HCT116 (cell line): ENCODE data around the gene FRMD4B. TPM values are rescaled to one million over a fixed set of nuclear protein-coding genes. Genes with fewer than 3 reads are reported as not detected.

Source experiments
- ATAC-seq: fragments of 200-7000 bp; cut with Tn5 transposase; 2 replicates; pipeline ENCODE4 v1.9.1; 2020; ENCODE audit warnings: mild to moderate bottlenecking, moderate library complexity
- BruUV-seq: library from RNA; stranded (reverse); fragments of 400-500 nt; replicated peaks from 2 replicates; lab custom pipeline; 2021; lab: Mats Ljungman, UMichigan
- CTCF ChIA-PET: fragments of 300-600 bp; sonication (Branson Sonifier 250); formaldehyde crosslinking; loops from one replicate; lab custom pipeline; 2021; ENCODE audit warnings: antibody characterized with exemption; lab: Charles Lee
- POLR2A ChIA-PET: fragments of 300-600, 350-600 bp; sonication (Branson Sonifier 250); formaldehyde crosslinking; loops from one replicate; lab custom pipeline; 2021; ENCODE audit warnings: antibody characterized with exemption; lab: Charles Lee
- RAD21 ChIA-PET, 2 experiments: fragments of 300-600 bp; sonication (Branson Sonifier 250); formaldehyde crosslinking; loops; one replicate each; lab custom pipeline; 2023; ENCODE audit warnings: low total read pairs in 2 of 2; ENCODE audit not compliant: uncharacterized antibody in 2 of 2, unreplicated experiment in 2 of 2, low non-redundant PET in 1 of 2; lab: Charles Lee
- DNase-seq: peaks from one replicate; pipeline ENCODE4 v3.0.0-alpha.2; 2010; ENCODE audit warnings: low read depth, low spot score
- H2AFZ ChIP-seq: fragments of 200-600 bp; shearing (Covaris generic), sonication (generic); 2 replicates; pipeline ENCODE4 v1.6.1; 2017; ENCODE audit warnings: low read depth, mixed run types, mixed read lengths, antibody characterized with exemption, low read length; ENCODE audit not compliant: poor library complexity, severe bottlenecking
- H3K27ac ChIP-seq: 2 replicates; pipeline ENCODE4 v1.5.1; 2012; ENCODE audit warnings: low read depth, low read length
- H3K27me3 ChIP-seq: fragments of 200-600 bp; sonication (generic); 2 replicates; pipeline ENCODE4 v1.6.1; 2016; ENCODE audit warnings: mixed run types, low read length, mixed read lengths; ENCODE audit not compliant: insufficient read depth
- H3K36me3 ChIP-seq, 2 experiments: fragments of 200-500 bp in 1 of 2; fragments of 200-600 bp in 1 of 2; sonication (Bioruptor generic) in 1 of 2; sonication (generic) in 1 of 2; 2 replicates each; pipeline versions ENCODE4 v1.5.1 to v1.6.1; 2014 to 2016; ENCODE audit warnings: low read length in 2 of 2, inconsistent platforms in 1 of 2, mixed read lengths in 1 of 2, mixed run types in 1 of 2; ENCODE audit not compliant: insufficient read depth in 2 of 2, control insufficient read depth in 1 of 2
- H3K4me1 ChIP-seq, 2 experiments: fragments of 200-600 bp in 1 of 2; sonication (generic) in 1 of 2; 2 replicates each; pipeline versions ENCODE4 v1.5.1 to v1.6.1; 2012 to 2017; ENCODE audit warnings: low read length in 2 of 2, inconsistent platforms in 1 of 2, mild to moderate bottlenecking in 1 of 2, mixed read lengths in 1 of 2, mixed run types in 1 of 2, moderate library complexity in 1 of 2; ENCODE audit not compliant: insufficient read depth in 2 of 2, control insufficient read depth in 1 of 2
- H3K4me2 ChIP-seq: fragments of 200-600 bp; sonication (generic); 2 replicates; pipeline ENCODE4 v1.6.1; 2017; ENCODE audit warnings: mixed run types, low read length, mixed read lengths
- H3K4me3 ChIP-seq, 2 experiments: fragments of 200-600 bp in 1 of 2; sonication (generic) in 1 of 2; replicated peaks in 1 of 2; 2 replicates each; pipeline ENCODE4 v1.5.1; 2011 to 2016; ENCODE audit warnings: low read length in 2 of 2, control low read depth in 1 of 2, low read depth in 1 of 2, mild to moderate bottlenecking in 1 of 2, mixed read lengths in 1 of 2, mixed run types in 1 of 2
- H3K79me2 ChIP-seq: fragments of 200-600 bp; sonication (generic); 2 replicates; pipeline ENCODE4 v1.6.1; 2017; ENCODE audit warnings: mild to moderate bottlenecking, mixed run types, low read length, moderate library complexity, mixed read lengths; ENCODE audit not compliant: insufficient read depth
- H3K9ac ChIP-seq: fragments of 200-600 bp; sonication (generic); 2 replicates; pipeline ENCODE4 v1.6.1; 2016; ENCODE audit warnings: low read length, mixed read lengths
- H3K9me2 ChIP-seq: fragments of 200-600 bp; sonication (generic), shearing (Covaris generic); 2 replicates; pipeline ENCODE4 v1.6.1; 2017; ENCODE audit warnings: mixed run types, mild to moderate bottlenecking, moderate library complexity; ENCODE audit not compliant: insufficient read depth
- H3K9me3 ChIP-seq, 2 experiments: fragments of 200-500 bp in 1 of 2; fragments of 200-600 bp in 1 of 2; sonication (Bioruptor generic) in 1 of 2; sonication (generic) in 1 of 2; 2 replicates each; pipeline ENCODE4 v1.6.1; 2014 to 2017; ENCODE audit warnings: low read length in 2 of 2, mixed read lengths in 2 of 2, inconsistent platforms in 1 of 2, low read depth in 1 of 2, mild to moderate bottlenecking in 1 of 2, mixed run types in 1 of 2, moderate library complexity in 1 of 2; ENCODE audit not compliant: control insufficient read depth in 1 of 2, insufficient read depth in 1 of 2
- H4K20me1 ChIP-seq: fragments of 200-600 bp; sonication (generic), shearing (Covaris generic); 2 replicates; pipeline ENCODE4 v1.6.1; 2017; ENCODE audit warnings: mixed run types, mild to moderate bottlenecking, moderate library complexity; ENCODE audit not compliant: insufficient read depth
- ATF3 ChIP-seq: IDR thresholded peaks from 2 replicates; pipeline ENCODE4 v1.6.1; 2012
- CBX3 ChIP-seq: IDR thresholded peaks from 2 replicates; pipeline ENCODE4 v1.6.1; 2012; ENCODE audit warnings: low read depth
- CEBPB ChIP-seq: IDR thresholded peaks from 2 replicates; pipeline ENCODE4 v1.6.1; 2012; ENCODE audit warnings: low read depth
- CTCF ChIP-seq, 3 experiments: fragments of 200-600 bp in 1 of 3; sonication (generic) in 1 of 3; IDR thresholded peaks in 2 of 3; conservative IDR thresholded peaks in 1 of 3; 2 replicates each; pipeline ENCODE4 v1.5.1; 2012 to 2017; ENCODE audit warnings: low read depth in 2 of 3, low read length in 2 of 3, antibody characterized with exemption in 1 of 3, borderline replicate concordance in 1 of 3, control low read depth in 1 of 3, mild to moderate bottlenecking in 1 of 3, mixed read lengths in 1 of 3, mixed run types in 1 of 3, moderate library complexity in 1 of 3; ENCODE audit not compliant: insufficient read depth in 1 of 3
- EGR1 ChIP-seq: IDR thresholded peaks from 2 replicates; pipeline ENCODE4 v1.6.1; 2012; ENCODE audit warnings: low read depth
- ELF1 ChIP-seq: IDR thresholded peaks from 2 replicates; pipeline ENCODE4 v1.6.1; 2012; ENCODE audit warnings: low read depth, borderline replicate concordance
- EZH2 ChIP-seq: fragments of 200-600 bp; sonication (generic); IDR thresholded peaks from 2 replicates; pipeline ENCODE4 v1.6.1; 2017; ENCODE audit warnings: antibody characterized with exemption, mixed run types
- FOSL1 ChIP-seq: IDR thresholded peaks from 2 replicates; pipeline ENCODE4 v1.6.1; 2012; ENCODE audit warnings: low read depth
- JUND ChIP-seq: IDR thresholded peaks from 2 replicates; pipeline ENCODE4 v1.6.1; 2012
- RAD21 ChIP-seq: IDR thresholded peaks from 2 replicates; pipeline ENCODE4 v1.6.1; 2012; ENCODE audit warnings: low read depth, mild to moderate bottlenecking
- REST ChIP-seq: IDR thresholded peaks from 2 replicates; pipeline ENCODE4 v1.6.1; 2012; ENCODE audit warnings: low read depth
- SIN3A ChIP-seq: IDR thresholded peaks from 2 replicates; pipeline ENCODE4 v1.6.1; 2012; ENCODE audit warnings: low read depth
- SP1 ChIP-seq: IDR thresholded peaks from 2 replicates; pipeline ENCODE4 v1.6.1; 2012; ENCODE audit warnings: low read depth
- SRF ChIP-seq: IDR thresholded peaks from 2 replicates; pipeline ENCODE4 v1.6.1; 2012; ENCODE audit warnings: low read depth
- TCF7L2 ChIP-seq: IDR thresholded peaks from 2 replicates; pipeline ENCODE4 v1.7.0; 2011; ENCODE audit warnings: borderline replicate concordance, inconsistent platforms; ENCODE audit not compliant: insufficient read depth, insufficient read length; ENCODE audit errors: extremely low read depth
- YY1 ChIP-seq: IDR thresholded peaks from 2 replicates; pipeline ENCODE4 v1.6.1; 2011; ENCODE audit warnings: low read length, low read depth, moderate library complexity, mild to moderate bottlenecking; ENCODE audit not compliant: insufficient replicate concordance; ENCODE audit errors: extremely low read depth
- ZNF274 ChIP-seq: fragments of 200-500 bp; sonication (Bioruptor generic); IDR thresholded peaks from 2 replicates; pipeline ENCODE4 v1.6.1; 2014; ENCODE audit warnings: mild to moderate bottlenecking, low read depth, low read length, inconsistent platforms
- intact Hi-C: fragments of 100-400 bp; cut with micrococcal nuclease; formaldehyde crosslinking; loops from 2 replicates; pipeline ENCODE4 v1.10.0; 2022
- total RNA-seq: library from RNA; stranded (reverse); gene quantifications from one replicate; pipeline ENCODE4 v1.2.1, GENCODE V29; 2021; ENCODE audit not compliant: unreplicated experiment

FRMD4B gene
- total RNA-seq, 1 experiment from 2014 or later, result 2.0 TPM

GRCh38 chr3:69339760-69340159 is 46.1 kb downstream of the FRMD4B start:
- intact Hi-C loops, result no loop called here
- Histone ChIP-seq H3K4me1 (no peaks in the 10 kb centered on the region), H4K20me1 (no peaks in the 10 kb centered on the region), H3K9me3 (no peaks in the 10 kb centered on the region)
- no peak for TF ChIP-seq SRF
- TF ChIP-seq, all 23 proteins: peak for 0
- Histone ChIP-seq H3K9ac (no peak overlapping the region), H3K36me3 (no peaks in the 10 kb centered on the region), H3K4me2 (no peak overlapping the region), H2AFZ (no peak overlapping the region), H3K27me3 (0 out of 2 replicates have a peak, but pooled peaks cover 6% of the 10 kb centered on the region), H3K27ac (no peak overlapping the region), H3K4me3 (no peak overlapping the region), H3K79me2 (no peaks in the 10 kb centered on the region), H3K9me2 (no peaks in the 10 kb centered on the region)
- no TSS peak for BruUV-seq
- ChIA-PET CTCF (no interaction called here), POLR2A (no interaction called here), RAD21 (no interaction called here)
- ATAC-seq (no peak), DNase-seq (no peak)

- ChIA-PET RAD21 (no interaction called here), POLR2A (no interaction called here), CTCF (no interaction called here)
- Histone ChIP-seq H3K9me2 (no peaks in the 10 kb centered on the region), H3K9ac (no peak overlapping the region), H4K20me1 (no peaks in the 10 kb centered on the region), H3K27me3 (peaks cover 3% of the 10 kb centered on the region; the same call in 1 of the 2 replicates), H3K27ac (no peak overlapping the region), H3K4me1 (no peaks in the 10 kb centered on the region), H3K9me3 (no peaks in the 10 kb centered on the region), H3K4me2 (no peak overlapping the region), H2AFZ (no peak overlapping the region), H3K79me2 (no peaks in the 10 kb centered on the region), H3K36me3 (no peaks in the 10 kb centered on the region), H3K4me3 (no peak overlapping the region)
- no peak for TF ChIP-seq ZNF274
- TF ChIP-seq EGR1, result no peak
- no peak for TF ChIP-seq SIN3A
- TF ChIP-seq CBX3, result no peak
- TF ChIP-seq REST, result no peak
- no peak for TF ChIP-seq CTCF (IDR thresholded peaks at IDR 0.05 in 2 of 3, conservative IDR thresholded peaks at IDR 0.05 in 1 of 3; ENCODE audit: borderline replicate concordance in 1 of 3, insufficient read depth in 1 of 3, low read depth in 2 of 3, low read length in 2 of 3)
- no peak for TF ChIP-seq SRF
- no peak for TF ChIP-seq TCF7L2
- TF ChIP-seq ATF3, result no peak
- no peak for TF ChIP-seq ELF1
- no peak for TF ChIP-seq CEBPB
- TF ChIP-seq JUND, result no peak
- TF ChIP-seq SP1, result no peak
- TF ChIP-seq RAD21, result no peak
- TF ChIP-seq EZH2, result no peak
- TF ChIP-seq YY1, result no peak
- no peak for TF ChIP-seq FOSL1
- ATAC-seq (no peak), DNase-seq (no peak)
- no TSS peak for BruUV-seq
- intact Hi-C loops, result no loop called here
These were observed 47.0 kb downstream of the FRMD4B start for GRCh38 chr3:69338911-69339310.
